ENCODE measurements around the gene LCOR. TPM values are rescaled to one million over a fixed set of nuclear protein-coding genes. Genes with fewer than 3 reads are reported as not detected.
"Not testable (repeated sequence)": the region's sequence is repeated elsewhere in the genome, so short reads cannot be mapped to it uniquely, and the experiment has no call there.

LCOR gene
- 6.6 and 56.5 TPM in 2 replicates for total RNA-seq (2014; rRNA removed; shearing (Covaris generic))

GRCh38 chr10:96831867-96832720 is at the start of gene LCOR:
LCOR (plus strand) TSS chr10:96832298; CDS start chr10:96949058, 116,760 bp downstream.
- in situ Hi-C loops (cut with HindIII; ENCODE audit: low sequenced_read_pairs), result no loop called here
- DNase-seq (ENCODE audit: low spot score), result peak; percentile 75

- DNase-seq (ENCODE audit: low spot score), result no peak
- in situ Hi-C loops (cut with HindIII; ENCODE audit: low sequenced_read_pairs), result no loop called here
Observed at GRCh38 chr10:96784253-96784652, 47.8 kb upstream of the LCOR start.

GRCh38 chr10:96789571-96790108 is 42.5 kb upstream of the LCOR start:
- no peak for DNase-seq (ENCODE audit: low spot score)
- in situ Hi-C loops (cut with HindIII; ENCODE audit: low sequenced_read_pairs), result no loop called here

- DNase-seq (ENCODE audit: low spot score), result no peak
- in situ Hi-C loops (cut with HindIII; ENCODE audit: low sequenced_read_pairs), result no loop called here
Observed at GRCh38 chr10:96791902-96792301, 40.2 kb upstream of the LCOR start.

GRCh38 chr10:96794836-96795733 is 37.0 kb upstream of the LCOR start:
- in situ Hi-C loops (cut with HindIII; ENCODE audit: low sequenced_read_pairs), result no loop called here
- no peak for DNase-seq (ENCODE audit: low spot score)

- in situ Hi-C loops (cut with HindIII; ENCODE audit: low sequenced_read_pairs), result no loop called here
- DNase-seq (ENCODE audit: low spot score), result no peak
Observed at GRCh38 chr10:96797485-96797884, 34.6 kb upstream of the LCOR start.

- in situ Hi-C loops (cut with HindIII; ENCODE audit: low sequenced_read_pairs), result no loop called here
- DNase-seq (ENCODE audit: low spot score), result no peak
Observed at GRCh38 chr10:96803288-96803664, 28.8 kb upstream of the LCOR start.

- in situ Hi-C loops (cut with HindIII; ENCODE audit: low sequenced_read_pairs), result no loop called here
Observed at GRCh38 chr10:96814264-96814663, 17.8 kb upstream of the LCOR start.

GRCh38 chr10:96818971-96819370 is 13.1 kb upstream of the LCOR start:
- in situ Hi-C loops (cut with HindIII; ENCODE audit: low sequenced_read_pairs), result not testable (repeated sequence)

More at GRCh38 chr10:96814264-96814663, 17.8 kb upstream of the LCOR start:
- no peak for DNase-seq (ENCODE audit: low spot score)

GRCh38 chr10:96820765-96821164 is 11.3 kb upstream of the LCOR start:
- in situ Hi-C loops (cut with HindIII; ENCODE audit: low sequenced_read_pairs), result no loop called here
- no peak for DNase-seq (ENCODE audit: low spot score)

More at GRCh38 chr10:96818971-96819370, 13.1 kb upstream of the LCOR start:
- not testable (repeated sequence) for DNase-seq (ENCODE audit: low spot score)

- no peak for DNase-seq (ENCODE audit: low spot score)
- in situ Hi-C loops (cut with HindIII; ENCODE audit: low sequenced_read_pairs), result no loop called here
Observed at GRCh38 chr10:96826438-96826837, 5.7 kb upstream of the LCOR start.

- in situ Hi-C loops (cut with HindIII; ENCODE audit: low sequenced_read_pairs), result no loop called here
- no peak for DNase-seq (ENCODE audit: low spot score)
Observed at GRCh38 chr10:96828609-96829008, 3.5 kb upstream of the LCOR start.

GRCh38 chr10:96829029-96829773 is 2.9 kb upstream of the LCOR start:
- DNase-seq (ENCODE audit: low spot score), result no peak
- in situ Hi-C loops (cut with HindIII; ENCODE audit: low sequenced_read_pairs), result no loop called here

GRCh38 chr10:96830511-96831199 is 1.4 kb upstream of the LCOR start:
- DNase-seq (ENCODE audit: low spot score), result peak; percentile 59
- in situ Hi-C loops (cut with HindIII; ENCODE audit: low sequenced_read_pairs), result no loop called here

GRCh38 chr10:96831200-96831866 is 765 bp upstream of the LCOR start:
- no peak for DNase-seq (ENCODE audit: low spot score)
- in situ Hi-C loops (cut with HindIII; ENCODE audit: low sequenced_read_pairs), result no loop called here

- peak; percentile 66 for DNase-seq (ENCODE audit: low spot score)
- in situ Hi-C loops (cut with HindIII; ENCODE audit: low sequenced_read_pairs), result no loop called here
Observed at GRCh38 chr10:96832721-96833219, 672 bp downstream of the LCOR start.

GRCh38 chr10:96833220-96834001 is 1.3 kb downstream of the LCOR start:
- in situ Hi-C loops (cut with HindIII; ENCODE audit: low sequenced_read_pairs), result no loop called here
- DNase-seq (ENCODE audit: low spot score), result peak; percentile 46

Measured in G401 (cell line).